Measurements from ENCODE around the gene USP9Y. TPM values are rescaled to one million over a fixed set of nuclear protein-coding genes. Genes with fewer than 3 reads are reported as not detected.

USP9Y gene
- total and polyA plus RNA-seq, 2 donors = 67.7 TPM; not detected in 1

GRCh38 chrY:12700087-12700486 is 944 bp upstream of the USP9Y start:
- no peaks in the 10 kb centered on the region for H3K9me3 ChIP-seq (ENCODE audit: control insufficient read depth in 2 of 2, insufficient read depth in 1 of 2, low read length in 1 of 2)
- H3K4me3 ChIP-seq (ENCODE audit: low read length in 2 of 2) = no peak overlapping the region
- 98% methylated on average over 2 of the region's 2 CpGs for WGBS
- H3K27ac ChIP-seq (ENCODE audit: low read depth in 1 of 2, low read length in 1 of 2) = no peak overlapping the region
- H3K4me1 ChIP-seq (ENCODE audit: control insufficient read depth in 2 of 2, insufficient read depth in 2 of 2, low read length in 2 of 2) = no peaks in the 10 kb centered on the region
- no peak for DNase-seq (ENCODE audit: low read depth in 6 of 9, low spot score in 9 of 9)
- H3K36me3 ChIP-seq (ENCODE audit: control insufficient read depth in 2 of 2, insufficient read depth in 2 of 2, low read length in 1 of 2) = peaks cover 0 to 15% of the 10 kb centered on the region in 2 donors
- no peaks in the 10 kb centered on the region for H3K27me3 ChIP-seq (ENCODE audit: control insufficient read depth in 2 of 2, insufficient read depth in 1 of 2, low read length in 1 of 2)

- Histone ChIP-seq H3K36me3 (ENCODE audit: control insufficient read depth in 2 of 2, insufficient read depth in 2 of 2, low read length in 1 of 2) (peaks cover 0 to 15% of the 10 kb centered on the region in 2 donors), H3K9me3 (ENCODE audit: control insufficient read depth in 2 of 2, insufficient read depth in 1 of 2, low read length in 1 of 2) (no peaks in the 10 kb centered on the region), H3K4me1 (ENCODE audit: control insufficient read depth in 2 of 2, insufficient read depth in 2 of 2, low read length in 2 of 2) (no peaks in the 10 kb centered on the region), H3K27ac (ENCODE audit: low read depth in 1 of 2, low read length in 1 of 2) (no peak overlapping the region), H3K4me3 (ENCODE audit: low read length in 2 of 2) (no peak overlapping the region), H3K27me3 (ENCODE audit: control insufficient read depth in 2 of 2, insufficient read depth in 1 of 2, low read length in 1 of 2) (no peaks in the 10 kb centered on the region)
- WGBS = 100% methylated on average over 1 of the region's 1 CpG
- no peak for DNase-seq (ENCODE audit: low read depth in 6 of 9, low spot score in 9 of 9)
These were observed 1.1 kb downstream of the USP9Y start for GRCh38 chrY:12702174-12702573.

GRCh38 chrY:12710460-12710859 is 9.4 kb downstream of the USP9Y start:
- H3K27ac ChIP-seq (ENCODE audit: low read depth in 1 of 2, low read length in 1 of 2) = no peak overlapping the region
- no peaks in the 10 kb centered on the region for H3K27me3 ChIP-seq (ENCODE audit: control insufficient read depth in 2 of 2, insufficient read depth in 1 of 2, low read length in 1 of 2)
- no peaks in the 10 kb centered on the region for H3K9me3 ChIP-seq (ENCODE audit: control insufficient read depth in 2 of 2, insufficient read depth in 1 of 2, low read length in 1 of 2)
- H3K4me1 ChIP-seq (ENCODE audit: control insufficient read depth in 2 of 2, insufficient read depth in 2 of 2, low read length in 2 of 2) = no peaks in the 10 kb centered on the region
- WGBS = 70% methylated on average over 2 of the region's 2 CpGs
- DNase-seq (ENCODE audit: low read depth in 6 of 9, low spot score in 9 of 9) = no peak
- no peak overlapping the region for H3K4me3 ChIP-seq (ENCODE audit: low read length in 2 of 2)
- peaks cover 0 to 8% of the 10 kb centered on the region in 2 donors for H3K36me3 ChIP-seq (ENCODE audit: control insufficient read depth in 2 of 2, insufficient read depth in 2 of 2, low read length in 1 of 2)

- no peak overlapping the region for H3K27ac ChIP-seq (ENCODE audit: low read depth in 1 of 2, low read length in 1 of 2)
- no peak for DNase-seq (ENCODE audit: low read depth in 6 of 9, low spot score in 9 of 9)
- H3K4me3 ChIP-seq (ENCODE audit: low read length in 2 of 2) = no peak overlapping the region
- no peaks in the 10 kb centered on the region for H3K36me3 ChIP-seq (ENCODE audit: control insufficient read depth in 2 of 2, insufficient read depth in 2 of 2, low read length in 1 of 2)
- no peaks in the 10 kb centered on the region for H3K4me1 ChIP-seq (ENCODE audit: control insufficient read depth in 2 of 2, insufficient read depth in 2 of 2, low read length in 2 of 2)
- WGBS = 98% methylated on average over 6 of the region's 6 CpGs
- no peaks in the 10 kb centered on the region for H3K9me3 ChIP-seq (ENCODE audit: control insufficient read depth in 2 of 2, insufficient read depth in 1 of 2, low read length in 1 of 2)
- H3K27me3 ChIP-seq (ENCODE audit: control insufficient read depth in 2 of 2, insufficient read depth in 1 of 2, low read length in 1 of 2) = no peaks in the 10 kb centered on the region
These were observed 14.3 kb downstream of the USP9Y start for GRCh38 chrY:12715376-12715775.

GRCh38 chrY:12729746-12730145 is 28.7 kb downstream of the USP9Y start:
- no peaks in the 10 kb centered on the region for H3K4me1 ChIP-seq (ENCODE audit: control insufficient read depth in 2 of 2, insufficient read depth in 2 of 2, low read length in 2 of 2)
- H3K27ac ChIP-seq (ENCODE audit: low read depth in 1 of 2, low read length in 1 of 2) = no peak overlapping the region
- no peak overlapping the region for H3K4me3 ChIP-seq (ENCODE audit: low read length in 2 of 2)
- H3K27me3 ChIP-seq (ENCODE audit: control insufficient read depth in 2 of 2, insufficient read depth in 1 of 2, low read length in 1 of 2) = no peaks in the 10 kb centered on the region
- 100% methylated on average over 2 of the region's 2 CpGs for WGBS
- H3K36me3 ChIP-seq (ENCODE audit: control insufficient read depth in 2 of 2, insufficient read depth in 2 of 2, low read length in 1 of 2) = no peaks in the 10 kb centered on the region
- H3K9me3 ChIP-seq (ENCODE audit: control insufficient read depth in 2 of 2, insufficient read depth in 1 of 2, low read length in 1 of 2) = no peaks in the 10 kb centered on the region
- no peak for DNase-seq (ENCODE audit: low read depth in 6 of 9, low spot score in 9 of 9)

GRCh38 chrY:12733625-12734024 is 32.6 kb downstream of the USP9Y start:
- Histone ChIP-seq H3K27ac (ENCODE audit: low read depth in 1 of 2, low read length in 1 of 2) (no peak overlapping the region), H3K27me3 (ENCODE audit: control insufficient read depth in 2 of 2, insufficient read depth in 1 of 2, low read length in 1 of 2) (no peaks in the 10 kb centered on the region), H3K4me3 (ENCODE audit: low read length in 2 of 2) (no peak overlapping the region), H3K4me1 (ENCODE audit: control insufficient read depth in 2 of 2, insufficient read depth in 2 of 2, low read length in 2 of 2) (no peaks in the 10 kb centered on the region), H3K9me3 (ENCODE audit: control insufficient read depth in 2 of 2, insufficient read depth in 1 of 2, low read length in 1 of 2) (no peaks in the 10 kb centered on the region), H3K36me3 (ENCODE audit: control insufficient read depth in 2 of 2, insufficient read depth in 2 of 2, low read length in 1 of 2) (no peaks in the 10 kb centered on the region)
- no peak for DNase-seq (ENCODE audit: low read depth in 6 of 9, low spot score in 9 of 9)
- WGBS = 92% methylated on average over 3 of the region's 3 CpGs

- Histone ChIP-seq H3K9me3 (ENCODE audit: control insufficient read depth in 2 of 2, insufficient read depth in 1 of 2, low read length in 1 of 2) (no peaks in the 10 kb centered on the region), H3K4me3 (ENCODE audit: low read length in 2 of 2) (no peak overlapping the region), H3K27me3 (ENCODE audit: control insufficient read depth in 2 of 2, insufficient read depth in 1 of 2, low read length in 1 of 2) (no peaks in the 10 kb centered on the region), H3K4me1 (ENCODE audit: control insufficient read depth in 2 of 2, insufficient read depth in 2 of 2, low read length in 2 of 2) (no peaks in the 10 kb centered on the region), H3K36me3 (ENCODE audit: control insufficient read depth in 2 of 2, insufficient read depth in 2 of 2, low read length in 1 of 2) (no peaks in the 10 kb centered on the region), H3K27ac (ENCODE audit: low read depth in 1 of 2, low read length in 1 of 2) (no peak overlapping the region)
- no peak for DNase-seq (ENCODE audit: low read depth in 6 of 9, low spot score in 9 of 9)
- WGBS = 96% methylated on average over 2 of the region's 2 CpGs
These were observed 33.0 kb downstream of the USP9Y start for GRCh38 chrY:12734051-12734450.

- DNase-seq (ENCODE audit: low read depth in 6 of 9, low spot score in 9 of 9) = no peak
- no peaks in the 10 kb centered on the region for H3K27me3 ChIP-seq (ENCODE audit: control insufficient read depth in 2 of 2, insufficient read depth in 1 of 2, low read length in 1 of 2)
- WGBS = 96% methylated on average over 2 of the region's 2 CpGs
- no peak overlapping the region for H3K27ac ChIP-seq (ENCODE audit: low read depth in 1 of 2, low read length in 1 of 2)
- H3K9me3 ChIP-seq (ENCODE audit: control insufficient read depth in 2 of 2, insufficient read depth in 1 of 2, low read length in 1 of 2) = no peaks in the 10 kb centered on the region
- H3K4me3 ChIP-seq (ENCODE audit: low read length in 2 of 2) = no peak overlapping the region
- peaks cover 0 to 3% of the 10 kb centered on the region in 2 donors for H3K36me3 ChIP-seq (ENCODE audit: control insufficient read depth in 2 of 2, insufficient read depth in 2 of 2, low read length in 1 of 2)
- H3K4me1 ChIP-seq (ENCODE audit: control insufficient read depth in 2 of 2, insufficient read depth in 2 of 2, low read length in 2 of 2) = no peaks in the 10 kb centered on the region
These were observed 40.4 kb downstream of the USP9Y start for GRCh38 chrY:12741414-12741813.

- no peaks in the 10 kb centered on the region for H3K9me3 ChIP-seq (ENCODE audit: control insufficient read depth in 2 of 2, insufficient read depth in 1 of 2, low read length in 1 of 2)
- no peak for DNase-seq (ENCODE audit: low read depth in 6 of 9, low spot score in 9 of 9)
- WGBS = 98% methylated on average over 4 of the region's 4 CpGs
- H3K4me3 ChIP-seq (ENCODE audit: low read length in 2 of 2) = no peak overlapping the region
- peaks cover 0 to 3% of the 10 kb centered on the region in 2 donors for H3K36me3 ChIP-seq (ENCODE audit: control insufficient read depth in 2 of 2, insufficient read depth in 2 of 2, low read length in 1 of 2)
- H3K27ac ChIP-seq (ENCODE audit: low read depth in 1 of 2, low read length in 1 of 2) = no peak overlapping the region
- H3K27me3 ChIP-seq (ENCODE audit: control insufficient read depth in 2 of 2, insufficient read depth in 1 of 2, low read length in 1 of 2) = no peaks in the 10 kb centered on the region
- H3K4me1 ChIP-seq (ENCODE audit: control insufficient read depth in 2 of 2, insufficient read depth in 2 of 2, low read length in 2 of 2) = no peaks in the 10 kb centered on the region
These were observed 41.7 kb downstream of the USP9Y start for GRCh38 chrY:12742725-12743124.

GRCh38 chrY:12744091-12744490 is 43.1 kb downstream of the USP9Y start:
- no peak overlapping the region for H3K4me3 ChIP-seq (ENCODE audit: low read length in 2 of 2)
- no peaks in the 10 kb centered on the region for H3K9me3 ChIP-seq (ENCODE audit: control insufficient read depth in 2 of 2, insufficient read depth in 1 of 2, low read length in 1 of 2)
- H3K27ac ChIP-seq (ENCODE audit: low read depth in 1 of 2, low read length in 1 of 2) = no peak overlapping the region
- DNase-seq (ENCODE audit: low read depth in 6 of 9, low spot score in 9 of 9) = no peak
- no peaks in the 10 kb centered on the region for H3K4me1 ChIP-seq (ENCODE audit: control insufficient read depth in 2 of 2, insufficient read depth in 2 of 2, low read length in 2 of 2)
- WGBS = 98% methylated on average over 2 of the region's 2 CpGs
- H3K36me3 ChIP-seq (ENCODE audit: control insufficient read depth in 2 of 2, insufficient read depth in 2 of 2, low read length in 1 of 2) = peaks cover 0 to 3% of the 10 kb centered on the region in 2 donors
- no peaks in the 10 kb centered on the region for H3K27me3 ChIP-seq (ENCODE audit: control insufficient read depth in 2 of 2, insufficient read depth in 1 of 2, low read length in 1 of 2)
